ENCODE results near the gene SCN3B.

The SCN3B gene

GRCh38 chr11:123594921-123595320, 59.5 kb downstream of the SCN3B start:
- no peak for DNase-seq

GRCh38 chr11:123594188-123594901, 60.1 kb downstream of the SCN3B start:
- no peak for DNase-seq

- no peak for DNase-seq
Measured at GRCh38 chr11:123593570-123593969, 60.9 kb downstream of the SCN3B start.

GRCh38 chr11:123590296-123590912, 64.0 kb downstream of the SCN3B start:
- peak; percentile 81 for DNase-seq

GRCh38 chr11:123588864-123589262, 65.6 kb downstream of the SCN3B start:
- no peak for DNase-seq

GRCh38 chr11:123588117-123588863, 66.1 kb downstream of the SCN3B start:
- no peak for DNase-seq

GRCh38 chr11:123587559-123587958, 66.9 kb downstream of the SCN3B start:
- no peak for DNase-seq

- no peak for DNase-seq
Measured at GRCh38 chr11:123587044-123587443, 67.4 kb downstream of the SCN3B start.

- no peak for DNase-seq
Measured at GRCh38 chr11:123586568-123586967, 67.9 kb downstream of the SCN3B start.

GRCh38 chr11:123585706-123586105, 68.7 kb downstream of the SCN3B start:
- no peak for DNase-seq

GRCh38 chr11:123585206-123585605, 69.2 kb downstream of the SCN3B start:
- no peak for DNase-seq

GRCh38 chr11:123584737-123585136, 69.7 kb downstream of the SCN3B start:
- no peak for DNase-seq

- no peak for DNase-seq
Measured at GRCh38 chr11:123584186-123584585, 70.2 kb downstream of the SCN3B start.

- no peak for DNase-seq
Measured at GRCh38 chr11:123582992-123583504, 71.4 kb downstream of the SCN3B start.

- no peak for DNase-seq
Measured at GRCh38 chr11:123581651-123582399, 72.6 kb downstream of the SCN3B start.

- DNase-seq: peak; percentile 63
Measured at GRCh38 chr11:123580557-123581275, 73.7 kb downstream of the SCN3B start.

- DNase-seq: no peak
Measured at GRCh38 chr11:123580137-123580536, 74.3 kb downstream of the SCN3B start.

- no peak for DNase-seq
Measured at GRCh38 chr11:123579482-123579812, 75.0 kb downstream of the SCN3B start.

Data from femur (tissue), 1 donor.